OCI-LY1 (cell line): Measurements from ENCODE around the gene CD2BP2.

Experiments
- H2AFZ ChIP-seq: fragments of 200-600 bp; sonication (generic), shearing (Covaris generic); 2 replicates; pipeline ENCODE4 v1.6.0; 2014; ENCODE audit warnings: antibody characterized with exemption, mild to moderate bottlenecking, low read length
- H3F3A ChIP-seq: fragments of 200-600 bp; sonication (generic), shearing (Covaris generic); 2 replicates; pipeline ENCODE4 v1.6.0; 2014; ENCODE audit warnings: mild to moderate bottlenecking, antibody characterized with exemption, low read length, moderate library complexity; ENCODE audit not compliant: insufficient read depth
- H3K27ac ChIP-seq: fragments of 200-600 bp; sonication (generic); 2 replicates; pipeline ENCODE4 v1.5.1; 2014; ENCODE audit warnings: low read length, mixed run types, mild to moderate bottlenecking, low read depth; ENCODE audit not compliant: poor library complexity, severe bottlenecking
- H3K27me3 ChIP-seq: fragments of 200-600 bp; sonication (generic); 2 replicates; pipeline ENCODE4 v1.6.0; 2014; ENCODE audit warnings: antibody characterized with exemption, mild to moderate bottlenecking, low read length, moderate library complexity; ENCODE audit not compliant: insufficient read depth
- H3K36me3 ChIP-seq: fragments of 200-600 bp; sonication (generic); 2 replicates; pipeline ENCODE4 v1.6.1; 2014; ENCODE audit warnings: mild to moderate bottlenecking, antibody characterized with exemption, low read length, moderate library complexity, mixed read lengths; ENCODE audit not compliant: insufficient read depth
- H3K4me1 ChIP-seq: fragments of 200-600 bp; sonication (generic); 2 replicates; pipeline ENCODE4 v1.5.1; 2014; ENCODE audit warnings: mild to moderate bottlenecking, low read length, moderate library complexity; ENCODE audit not compliant: insufficient read depth, severe bottlenecking
- H3K4me2 ChIP-seq: fragments of 200-600 bp; sonication (generic), shearing (Covaris generic); 2 replicates; pipeline ENCODE4 v1.6.1; 2014; ENCODE audit warnings: low read length
- H3K4me3 ChIP-seq: fragments of 200-600 bp; sonication (generic); 2 replicates; pipeline ENCODE4 v1.5.1; 2014; ENCODE audit warnings: low read length, low read depth, mild to moderate bottlenecking, mixed read lengths; ENCODE audit not compliant: poor library complexity, severe bottlenecking
- H3K79me2 ChIP-seq: fragments of 200-600 bp; shearing (Covaris generic); 2 replicates; pipeline ENCODE4 v1.6.1; 2016; ENCODE audit warnings: mixed run types, low read length, mixed read lengths; ENCODE audit not compliant: insufficient read depth
- H3K9ac ChIP-seq: fragments of 200-600 bp; sonication (generic), shearing (Covaris generic); 2 replicates; pipeline ENCODE4 v1.6.1; 2014; ENCODE audit warnings: mild to moderate bottlenecking, low read length, mixed read lengths
- H3K9me2 ChIP-seq: fragments of 200-600 bp; sonication (generic), shearing (Covaris generic); 2 replicates; pipeline ENCODE4 v1.6.1; 2014; ENCODE audit warnings: low read depth, mild to moderate bottlenecking, low read length, mixed read lengths
- H3K9me3 ChIP-seq: fragments of 200-600 bp; shearing (Covaris generic); 2 replicates; pipeline ENCODE4 v1.6.1; 2014; ENCODE audit warnings: low read length, mixed read lengths
- H4K20me1 ChIP-seq: fragments of 200-600 bp; sonication (generic), shearing (Covaris generic); 2 replicates; pipeline ENCODE4 v1.6.0; 2016; ENCODE audit warnings: mild to moderate bottlenecking, low read length; ENCODE audit not compliant: insufficient read depth
- CTCF ChIP-seq: fragments of 200-600 bp; sonication (generic), shearing (Covaris generic); IDR thresholded peaks from 2 replicates; pipeline ENCODE4 v1.5.1; 2017; ENCODE audit warnings: mild to moderate bottlenecking, antibody characterized with exemption, low read length, moderate library complexity, mixed read lengths
- EZH2 ChIP-seq: fragments of 200-600 bp; sonication (generic), shearing (Covaris generic); IDR thresholded peaks from 2 replicates; pipeline ENCODE4 v1.8.0; 2017; ENCODE audit warnings: borderline replicate concordance, mixed run types, mild to moderate bottlenecking, antibody characterized with exemption, low read length, moderate library complexity, mixed read lengths

CD2BP2 gene

GRCh38 chr16:30349675-30350074, 5.4 kb downstream of the CD2BP2 start:
- peaks cover 7% of the 10 kb centered on the region for H3F3A ChIP-seq
- H3K4me1 ChIP-seq = peaks cover 88% of the 10 kb centered on the region
- H3K27ac ChIP-seq = peak overlapping the region; percentile 99
- H3K9ac ChIP-seq = peak overlapping the region; percentile 61
- H3K9me2 ChIP-seq = no peaks in the 10 kb centered on the region
- no peaks in the 10 kb centered on the region for H3K9me3 ChIP-seq
- no peak overlapping the region for H2AFZ ChIP-seq
- no peaks in the 10 kb centered on the region for H4K20me1 ChIP-seq
- no peaks in the 10 kb centered on the region for H3K27me3 ChIP-seq
- TF ChIP-seq CTCF = no peak
- no peak for TF ChIP-seq EZH2
- peaks cover 9% of the 10 kb centered on the region; the same call in 1 of the 2 replicates for H3K79me2 ChIP-seq
- H3K4me3 ChIP-seq = peak overlapping the region; percentile 30
- H3K4me2 ChIP-seq = peak overlapping the region; percentile 60
- peaks cover 39% of the 10 kb centered on the region for H3K36me3 ChIP-seq

- peaks cover 39% of the 10 kb centered on the region for H3K36me3 ChIP-seq
- no peaks in the 10 kb centered on the region for H3K9me2 ChIP-seq
- TF ChIP-seq CTCF = no peak
- TF ChIP-seq EZH2 = no peak
- no peaks in the 10 kb centered on the region for H3K9me3 ChIP-seq
- peak overlapping the region; percentile 99 for H3K27ac ChIP-seq
- H3K79me2 ChIP-seq = peaks cover 2% of the 10 kb centered on the region; the same call in 1 of the 2 replicates
- H3K4me2 ChIP-seq = peak overlapping the region; percentile 60
- H3K4me1 ChIP-seq = peaks cover 90% of the 10 kb centered on the region
- H3K4me3 ChIP-seq = peak overlapping the region; percentile 30
- peak overlapping the region; percentile 61 for H3K9ac ChIP-seq
- no peaks in the 10 kb centered on the region for H4K20me1 ChIP-seq
- H3F3A ChIP-seq = peaks cover 7% of the 10 kb centered on the region
- no peak overlapping the region for H2AFZ ChIP-seq
- H3K27me3 ChIP-seq = no peaks in the 10 kb centered on the region
These were observed 6.2 kb downstream of the CD2BP2 start for GRCh38 chr16:30348929-30349328.

GRCh38 chr16:30348113-30348512, 7.0 kb downstream of the CD2BP2 start:
- Histone ChIP-seq H3K79me2 (no peaks in the 10 kb centered on the region), H3K9ac (no peak overlapping the region), H4K20me1 (no peaks in the 10 kb centered on the region), H3K36me3 (peaks cover 31% of the 10 kb centered on the region), H3K9me3 (no peaks in the 10 kb centered on the region), H3K4me3 (no peak overlapping the region), H2AFZ (no peak overlapping the region), H3K9me2 (no peaks in the 10 kb centered on the region), H3K27me3 (no peaks in the 10 kb centered on the region), H3K4me2 (no peak overlapping the region), H3K27ac (peak overlapping the region; percentile 99), H3F3A (peaks cover 7% of the 10 kb centered on the region), H3K4me1 (peaks cover 90% of the 10 kb centered on the region)
- TF ChIP-seq CTCF = no peak
- no peak for TF ChIP-seq EZH2
